Measurements from ENCODE around the gene SLC13A4.

- no peak for TF ChIP-seq CTCF (IDR thresholded peaks at IDR 0.05; ENCODE audit: low read depth, low read length, missing input control)
- TF ChIP-seq RAD21 (IDR thresholded peaks at IDR 0.05), result no peak
Observed at GRCh38 chr7:135726276-135726788, 1.7 kb downstream of the SLC13A4 start.

Data from liver (tissue), 3 donors.